Loucy (cell line): ENCODE data around the gene FAM117A.

Experiments
- H2AFZ ChIP-seq: fragments of 200-600 bp; sonication (generic); 2 replicates; pipeline ENCODE4 v1.6.0; 2016; ENCODE audit warnings: antibody characterized with exemption, mild to moderate bottlenecking, low read length, moderate library complexity
- H3F3A ChIP-seq: fragments of 200-600 bp; 2 replicates; pipeline ENCODE4 v1.6.0; 2016; ENCODE audit warnings: antibody characterized with exemption, low read depth, mild to moderate bottlenecking
- H3K27me3 ChIP-seq: fragments of 200-600 bp; sonication (generic); 2 replicates; pipeline ENCODE4 v1.6.1; 2014; ENCODE audit warnings: low read length, mild to moderate bottlenecking; ENCODE audit not compliant: insufficient read depth, poor library complexity, severe bottlenecking
- H3K36me3 ChIP-seq: fragments of 200-600 bp; sonication (generic); 2 replicates; pipeline ENCODE4 v1.6.1; 2016; ENCODE audit warnings: low read length; ENCODE audit not compliant: insufficient read depth
- H3K4me1 ChIP-seq: fragments of 200-600 bp; sonication (generic); 2 replicates; pipeline ENCODE4 v1.5.1; 2014; ENCODE audit warnings: low read length, mild to moderate bottlenecking; ENCODE audit not compliant: insufficient read depth, poor library complexity, severe bottlenecking
- H3K4me2 ChIP-seq: fragments of 200-600 bp; sonication (generic); 2 replicates; pipeline ENCODE4 v1.6.0; 2014; ENCODE audit warnings: antibody characterized with exemption, low read length, low read depth, mild to moderate bottlenecking; ENCODE audit not compliant: poor library complexity, severe bottlenecking
- H3K4me3 ChIP-seq: fragments of 200-600 bp; sonication (generic); 2 replicates; pipeline ENCODE4 v1.5.1; 2014; ENCODE audit warnings: low read length, mild to moderate bottlenecking, mixed read lengths; ENCODE audit not compliant: poor library complexity, severe bottlenecking
- H3K79me2 ChIP-seq: fragments of 200-600 bp; sonication (generic); 2 replicates; pipeline ENCODE4 v1.6.1; 2014; ENCODE audit warnings: low read length; ENCODE audit not compliant: insufficient read depth
- H3K9ac ChIP-seq: fragments of 200-600 bp; sonication (generic); 2 replicates; pipeline ENCODE4 v1.6.0; 2014; ENCODE audit warnings: mild to moderate bottlenecking, low read depth, low read length, moderate library complexity; ENCODE audit not compliant: poor library complexity, severe bottlenecking
- H3K9me2 ChIP-seq: fragments of 200-600 bp; sonication (generic); replicated peaks from 2 replicates; pipeline ENCODE4 v1.6.1; 2016; ENCODE audit warnings: low read depth, low read length, mixed read lengths
- H3K9me3 ChIP-seq: fragments of 200-600 bp; sonication (generic); 2 replicates; pipeline ENCODE4 v1.6.1; 2014; ENCODE audit warnings: mild to moderate bottlenecking, antibody characterized with exemption, low read length, low read depth; ENCODE audit not compliant: insufficient read depth
- H4K20me1 ChIP-seq: fragments of 200-600 bp; sonication (generic); 2 replicates; pipeline ENCODE4 v1.6.0; 2014; ENCODE audit warnings: antibody characterized with exemption, low read length, mild to moderate bottlenecking; ENCODE audit not compliant: insufficient read depth, poor library complexity, severe bottlenecking
- EZH2phosphoT487 ChIP-seq: fragments of 200-600 bp; IDR thresholded peaks from 2 replicates; pipeline ENCODE4 v1.6.1; 2018; ENCODE audit warnings: antibody characterized with exemption, mild to moderate bottlenecking, moderate library complexity, borderline replicate concordance
- TF ChIP-seq, protein P1 (sequence below): fragments of 200-600 bp; sonication (generic); conservative IDR thresholded peaks from 2 replicates; pipeline ENCODE4 v1.5.1; 2014; ENCODE audit warnings: mild to moderate bottlenecking, antibody characterized with exemption, low read length

Gene FAM117A

DNA sequence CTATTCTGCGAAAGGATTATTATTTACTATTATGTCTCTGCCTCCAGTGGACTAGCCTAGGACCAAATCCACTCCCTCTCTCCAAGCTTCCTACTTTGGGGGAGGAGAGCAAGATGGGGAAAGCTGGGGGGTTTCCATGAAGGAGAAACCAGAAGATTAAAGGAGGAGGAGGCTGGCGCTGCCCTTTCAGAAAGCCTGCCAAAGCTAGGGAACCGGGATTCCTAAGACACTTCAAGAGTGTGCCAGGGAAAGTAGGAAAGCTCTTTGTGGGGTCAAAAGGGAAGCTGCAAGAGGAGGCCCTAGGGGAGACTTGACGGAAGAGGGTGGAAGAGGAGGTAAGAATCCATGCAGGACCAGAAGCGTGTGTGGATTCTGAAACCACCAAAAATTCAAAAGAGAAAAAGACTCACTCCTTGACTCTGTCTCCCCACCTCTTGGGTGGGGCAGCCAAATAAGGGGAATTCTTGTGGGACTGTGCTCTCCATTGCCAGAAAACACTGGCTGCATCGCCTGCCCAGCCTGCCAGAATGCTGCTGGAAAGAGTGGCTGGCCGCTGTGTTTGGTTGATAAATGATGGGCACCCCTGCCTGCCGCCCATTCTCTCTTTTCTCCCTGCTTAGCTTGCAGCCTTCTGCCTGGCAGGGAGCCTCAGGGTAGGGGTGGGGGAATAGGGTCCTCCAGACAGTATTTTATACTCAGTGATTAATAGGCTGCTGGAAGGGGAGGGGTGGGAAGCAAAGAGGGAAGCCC is 12.8 kb upstream of the FAM117A start:
- H3K9me2 ChIP-seq = no peaks in the 10 kb centered on the region
- no peaks in the 10 kb centered on the region for H3K27me3 ChIP-seq
- no peaks in the 10 kb centered on the region for H4K20me1 ChIP-seq
- no peaks in the 10 kb centered on the region for H3F3A ChIP-seq
- H3K4me2 ChIP-seq = no peak overlapping the region
- no peak for TF ChIP-seq EZH2phosphoT487
- TF ChIP-seq, protein P1, sequence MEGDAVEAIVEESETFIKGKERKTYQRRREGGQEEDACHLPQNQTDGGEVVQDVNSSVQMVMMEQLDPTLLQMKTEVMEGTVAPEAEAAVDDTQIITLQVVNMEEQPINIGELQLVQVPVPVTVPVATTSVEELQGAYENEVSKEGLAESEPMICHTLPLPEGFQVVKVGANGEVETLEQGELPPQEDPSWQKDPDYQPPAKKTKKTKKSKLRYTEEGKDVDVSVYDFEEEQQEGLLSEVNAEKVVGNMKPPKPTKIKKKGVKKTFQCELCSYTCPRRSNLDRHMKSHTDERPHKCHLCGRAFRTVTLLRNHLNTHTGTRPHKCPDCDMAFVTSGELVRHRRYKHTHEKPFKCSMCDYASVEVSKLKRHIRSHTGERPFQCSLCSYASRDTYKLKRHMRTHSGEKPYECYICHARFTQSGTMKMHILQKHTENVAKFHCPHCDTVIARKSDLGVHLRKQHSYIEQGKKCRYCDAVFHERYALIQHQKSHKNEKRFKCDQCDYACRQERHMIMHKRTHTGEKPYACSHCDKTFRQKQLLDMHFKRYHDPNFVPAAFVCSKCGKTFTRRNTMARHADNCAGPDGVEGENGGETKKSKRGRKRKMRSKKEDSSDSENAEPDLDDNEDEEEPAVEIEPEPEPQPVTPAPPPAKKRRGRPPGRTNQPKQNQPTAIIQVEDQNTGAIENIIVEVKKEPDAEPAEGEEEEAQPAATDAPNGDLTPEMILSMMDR = no peak
- no peak overlapping the region for H3K4me3 ChIP-seq
- H3K9me3 ChIP-seq = no peaks in the 10 kb centered on the region
- H2AFZ ChIP-seq = no peak overlapping the region
- H3K36me3 ChIP-seq = no peaks in the 10 kb centered on the region
- H3K79me2 ChIP-seq = no peaks in the 10 kb centered on the region
- H3K9ac ChIP-seq = no peak overlapping the region
- peaks cover 14% of the 10 kb centered on the region for H3K4me1 ChIP-seq

DNA sequence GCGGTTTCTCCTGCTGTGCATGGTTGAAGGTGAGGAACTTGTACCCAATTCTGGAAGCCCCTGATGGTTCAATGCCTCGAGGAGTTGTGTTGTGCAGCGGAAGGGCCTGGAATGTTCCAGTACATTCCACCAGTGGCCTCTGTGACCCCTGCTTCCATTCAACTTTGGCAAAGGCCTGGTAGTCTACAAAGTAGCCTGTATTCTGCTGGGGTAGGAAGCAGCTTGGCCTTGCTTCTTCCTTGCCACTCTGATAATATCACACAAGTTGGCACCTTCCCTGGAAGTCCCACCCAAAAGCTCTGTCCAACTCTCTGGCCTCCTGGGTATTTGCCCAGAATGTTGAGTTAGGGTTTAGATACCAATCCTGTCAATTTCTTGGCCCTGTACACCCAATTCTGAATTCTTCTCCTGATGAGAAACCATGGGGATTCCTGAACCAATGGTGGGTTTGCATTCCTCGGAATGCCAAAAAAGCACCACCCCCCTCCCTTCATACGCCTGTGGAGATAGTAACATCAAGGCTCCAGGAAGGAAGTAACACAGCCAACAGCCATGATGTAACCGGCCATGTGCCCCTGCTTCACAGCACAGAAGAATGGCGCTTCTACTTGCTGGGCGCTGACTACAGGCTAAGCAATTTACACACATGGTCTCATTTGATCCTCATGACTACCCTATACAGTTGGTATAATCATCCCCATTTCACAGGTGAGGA is 11.8 kb upstream of the FAM117A start:
- no peaks in the 10 kb centered on the region for H3K9me3 ChIP-seq
- H3F3A ChIP-seq = no peaks in the 10 kb centered on the region
- TF ChIP-seq, protein P1 = no peak
- no peak for TF ChIP-seq EZH2phosphoT487
- H3K9me2 ChIP-seq = no peaks in the 10 kb centered on the region
- no peak overlapping the region for H3K9ac ChIP-seq
- H4K20me1 ChIP-seq = no peaks in the 10 kb centered on the region
- H3K36me3 ChIP-seq = no peaks in the 10 kb centered on the region
- H3K4me2 ChIP-seq = no peak overlapping the region
- peaks cover 14% of the 10 kb centered on the region for H3K4me1 ChIP-seq
- H2AFZ ChIP-seq = peak overlapping the region; percentile 35; the same call in 1 of the 2 replicates
- H3K4me3 ChIP-seq = no peak overlapping the region
- no peaks in the 10 kb centered on the region for H3K27me3 ChIP-seq
- H3K79me2 ChIP-seq = no peaks in the 10 kb centered on the region

DNA sequence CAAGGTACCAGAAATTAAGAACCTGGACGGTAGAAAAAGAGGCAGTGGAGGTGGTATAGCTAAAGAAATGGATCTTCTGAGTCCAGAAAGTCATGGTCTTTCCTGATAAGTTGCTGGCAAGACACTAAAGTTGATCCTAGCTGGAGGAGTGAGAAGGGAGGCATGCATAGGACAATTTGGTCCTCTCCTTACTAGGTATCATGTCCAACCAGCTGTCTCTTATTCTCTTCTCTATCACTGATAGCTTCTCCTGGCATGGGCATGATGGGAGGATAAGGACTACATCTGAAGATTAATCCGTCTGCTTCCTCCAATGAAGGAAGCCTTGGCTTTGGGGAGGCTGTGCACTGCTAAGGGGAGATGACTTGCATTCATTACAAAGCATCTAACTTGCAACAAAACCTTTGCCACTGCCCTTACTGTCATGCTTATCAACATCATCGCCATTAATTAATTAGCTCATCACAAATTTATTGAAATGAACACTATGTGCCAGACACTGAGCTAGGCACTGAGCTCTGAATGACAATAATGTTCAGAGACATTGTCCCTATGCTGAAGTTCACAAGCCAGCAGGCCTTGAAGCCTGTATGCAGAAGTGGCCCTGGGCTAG is 3.1 kb upstream of the FAM117A start:
- Histone ChIP-seq H3K4me1 (peaks cover 16% of the 10 kb centered on the region), H2AFZ (no peak overlapping the region), H3F3A (no peaks in the 10 kb centered on the region), H3K9ac (no peak overlapping the region), H3K9me3 (no peaks in the 10 kb centered on the region), H3K4me3 (no peak overlapping the region), H3K27me3 (no peaks in the 10 kb centered on the region), H3K36me3 (no peaks in the 10 kb centered on the region), H3K4me2 (no peak overlapping the region), H4K20me1 (peaks cover 19% of the 10 kb centered on the region), H3K9me2 (no peaks in the 10 kb centered on the region), H3K79me2 (peaks cover 20% of the 10 kb centered on the region)
- TF ChIP-seq, protein P1 = no peak
- no peak for TF ChIP-seq EZH2phosphoT487
